Activated naive CD4-positive, alpha-beta T cell treated with anti-CD3 and anti-CD28 coated beads, Interleukin-2, amount 50 U/mL, for 24 hours (primary cell): ENCODE data around the gene ITGA11.

Source experiments
- H3K27ac Mint-ChIP-seq: one replicate; pipeline ENCODE4 v1.8.0; 2021; ENCODE audit warnings: mild to moderate bottlenecking, mixed read lengths
- H3K27me3 Mint-ChIP-seq: one replicate; pipeline ENCODE4 v1.8.0; 2021; ENCODE audit warnings: mixed read lengths
- H3K36me3 Mint-ChIP-seq: one replicate; pipeline ENCODE4 v1.8.0; 2021; ENCODE audit warnings: mixed read lengths
- H3K4me1 Mint-ChIP-seq: one replicate; pipeline ENCODE4 v1.8.0; 2021; ENCODE audit warnings: mixed read lengths
- H3K4me3 Mint-ChIP-seq: one replicate; pipeline ENCODE4 v1.8.0; 2021; ENCODE audit warnings: mild to moderate bottlenecking, mixed read lengths
- H3K9me3 Mint-ChIP-seq: one replicate; pipeline ENCODE4 v1.8.0; 2021; ENCODE audit warnings: mixed read lengths

The ITGA11 gene

GRCh38 chr15:68318008-68318835, 113.7 kb downstream of the ITGA11 start:
- Mint-ChIP-seq H3K4me1 (no peaks in the 10 kb centered on the region), H3K9me3 (no peaks in the 10 kb centered on the region), H3K36me3 (no peaks in the 10 kb centered on the region), H3K27me3 (no peaks in the 10 kb centered on the region), H3K4me3 (no peak overlapping the region), H3K27ac (no peak overlapping the region)

GRCh38 chr15:68317281-68318007, 114.5 kb downstream of the ITGA11 start:
- no peaks in the 10 kb centered on the region for H3K36me3 Mint-ChIP-seq
- H3K9me3 Mint-ChIP-seq = no peaks in the 10 kb centered on the region
- no peak overlapping the region for H3K27ac Mint-ChIP-seq
- H3K27me3 Mint-ChIP-seq = no peaks in the 10 kb centered on the region
- no peaks in the 10 kb centered on the region for H3K4me1 Mint-ChIP-seq
- H3K4me3 Mint-ChIP-seq = no peak overlapping the region

GRCh38 chr15:68316061-68316804, 115.7 kb downstream of the ITGA11 start:
- Mint-ChIP-seq H3K4me1 (no peaks in the 10 kb centered on the region), H3K27me3 (no peaks in the 10 kb centered on the region), H3K27ac (no peak overlapping the region), H3K9me3 (no peaks in the 10 kb centered on the region), H3K36me3 (no peaks in the 10 kb centered on the region), H3K4me3 (no peak overlapping the region)

DNA sequence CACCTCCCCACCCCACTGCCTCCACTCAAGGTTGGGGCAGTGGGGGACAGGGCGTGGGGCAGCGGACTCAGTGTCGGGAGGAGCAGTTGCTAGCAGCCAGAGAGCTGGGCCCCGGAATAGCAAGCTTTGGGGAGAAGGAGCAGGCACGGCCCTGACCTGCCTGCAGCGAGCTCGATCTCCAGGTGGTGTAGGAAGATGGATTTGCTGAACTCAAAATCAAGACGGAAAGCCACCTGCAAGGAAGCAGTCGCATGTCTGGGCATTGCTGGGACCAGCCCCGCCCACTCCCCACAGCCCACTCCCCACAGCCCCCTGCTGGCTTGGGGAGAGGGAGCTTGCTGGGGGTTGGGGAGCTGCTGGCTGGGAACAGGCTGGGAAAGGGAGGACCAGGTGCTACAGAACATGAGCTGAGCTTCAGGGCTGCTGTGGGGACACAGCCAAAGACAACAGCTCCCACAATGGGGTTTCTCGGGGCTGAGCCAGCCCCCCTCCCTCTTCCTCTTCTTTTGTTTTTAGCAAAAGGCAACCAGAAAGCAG, 116.4 kb downstream of the ITGA11 start:
- H3K9me3 Mint-ChIP-seq = no peaks in the 10 kb centered on the region
- H3K36me3 Mint-ChIP-seq = no peaks in the 10 kb centered on the region
- no peak overlapping the region for H3K27ac Mint-ChIP-seq
- no peaks in the 10 kb centered on the region for H3K4me1 Mint-ChIP-seq
- H3K4me3 Mint-ChIP-seq = no peak overlapping the region
- no peaks in the 10 kb centered on the region for H3K27me3 Mint-ChIP-seq

DNA sequence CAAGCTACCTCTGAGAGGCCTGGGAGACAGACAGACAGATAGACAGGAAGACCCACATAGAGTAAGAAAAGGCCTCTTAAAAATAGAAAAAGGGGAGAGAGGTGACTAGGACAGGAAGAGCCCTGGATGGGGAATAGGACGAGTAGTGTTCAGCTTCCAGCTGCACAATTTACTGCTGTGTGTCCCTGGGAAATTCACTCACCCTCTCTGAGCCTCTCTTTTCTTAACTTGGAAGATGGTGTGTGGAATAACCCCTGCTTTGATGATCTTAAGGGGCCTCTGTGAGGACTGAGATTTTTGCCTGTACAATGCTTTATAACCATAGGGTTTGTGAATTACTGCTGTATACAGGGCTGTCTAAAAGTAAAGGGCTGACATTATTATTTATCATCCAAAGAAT, 116.9 kb downstream of the ITGA11 start:
- Mint-ChIP-seq H3K27ac (no peak overlapping the region), H3K27me3 (no peaks in the 10 kb centered on the region), H3K4me3 (no peak overlapping the region), H3K36me3 (no peaks in the 10 kb centered on the region), H3K4me1 (no peaks in the 10 kb centered on the region), H3K9me3 (no peaks in the 10 kb centered on the region)

DNA sequence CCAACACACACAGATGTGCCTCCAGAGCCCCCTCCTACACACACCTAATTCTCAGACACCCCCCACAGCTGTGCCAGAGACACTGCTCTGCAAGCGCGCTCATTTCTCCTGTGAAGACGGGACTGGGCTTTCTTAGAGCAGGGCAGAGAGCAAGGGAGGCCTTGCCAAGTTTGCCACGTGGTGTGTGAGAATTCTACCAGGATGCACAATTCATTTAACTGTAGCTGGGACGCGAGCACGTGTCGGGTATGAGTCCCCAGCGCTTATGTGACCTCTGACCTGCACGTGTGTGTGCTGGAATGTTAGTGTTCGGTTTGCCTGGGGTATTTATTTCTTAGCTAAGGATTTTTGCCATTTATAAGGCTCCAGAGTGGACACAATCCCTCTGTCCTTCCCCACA, 117.4 kb downstream of the ITGA11 start:
- H3K27ac Mint-ChIP-seq = no peak overlapping the region
- no peaks in the 10 kb centered on the region for H3K4me1 Mint-ChIP-seq
- H3K9me3 Mint-ChIP-seq = no peaks in the 10 kb centered on the region
- H3K4me3 Mint-ChIP-seq = no peak overlapping the region
- H3K27me3 Mint-ChIP-seq = no peaks in the 10 kb centered on the region
- H3K36me3 Mint-ChIP-seq = no peaks in the 10 kb centered on the region

DNA sequence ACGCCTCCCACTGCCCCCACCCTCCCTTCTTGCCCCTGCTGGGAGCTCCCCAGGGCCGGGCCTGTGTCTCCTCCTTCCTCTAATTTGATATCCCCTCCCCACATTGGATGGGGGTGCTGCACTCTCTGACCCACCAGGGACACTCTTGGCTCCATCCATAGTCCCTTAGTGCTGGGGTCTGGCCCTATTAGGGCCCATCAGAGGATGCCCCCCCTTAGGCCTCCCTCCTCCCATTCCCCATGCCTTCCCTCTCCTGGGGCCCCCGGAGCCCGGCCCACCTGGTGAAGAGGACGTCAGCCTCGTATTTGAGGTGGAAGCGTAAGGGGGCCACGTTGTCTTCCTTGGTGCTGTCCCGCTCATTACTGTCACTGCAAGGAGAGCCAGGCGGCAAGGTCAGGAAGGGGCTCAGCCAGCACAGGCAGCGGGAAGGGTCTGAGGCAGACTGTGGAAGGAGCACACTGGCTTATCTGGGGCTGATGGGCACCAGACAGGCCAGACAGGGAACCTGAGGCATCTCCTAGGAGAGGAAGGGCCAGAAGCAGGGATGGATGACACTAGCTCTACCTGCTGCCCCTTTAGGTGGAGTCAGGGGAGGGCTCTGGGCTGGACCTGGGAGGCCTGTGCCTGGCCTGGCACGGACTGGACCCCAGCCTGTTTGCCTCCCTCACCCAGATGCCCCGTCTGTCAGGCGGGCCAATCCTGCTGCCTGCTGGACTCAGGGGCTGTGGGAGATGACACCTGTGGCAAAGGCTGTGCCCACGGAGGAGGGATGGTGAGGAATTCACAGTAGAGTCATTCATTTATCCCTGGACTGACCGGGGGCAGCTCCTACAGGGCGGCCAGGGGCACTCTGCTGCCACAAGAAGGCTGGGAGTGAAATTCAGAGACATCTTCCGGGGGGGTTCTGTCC, 118.2 kb downstream of the ITGA11 start:
- Mint-ChIP-seq H3K27ac (no peak overlapping the region), H3K36me3 (no peaks in the 10 kb centered on the region), H3K4me1 (no peaks in the 10 kb centered on the region), H3K27me3 (no peaks in the 10 kb centered on the region), H3K4me3 (no peak overlapping the region), H3K9me3 (no peaks in the 10 kb centered on the region)

DNA sequence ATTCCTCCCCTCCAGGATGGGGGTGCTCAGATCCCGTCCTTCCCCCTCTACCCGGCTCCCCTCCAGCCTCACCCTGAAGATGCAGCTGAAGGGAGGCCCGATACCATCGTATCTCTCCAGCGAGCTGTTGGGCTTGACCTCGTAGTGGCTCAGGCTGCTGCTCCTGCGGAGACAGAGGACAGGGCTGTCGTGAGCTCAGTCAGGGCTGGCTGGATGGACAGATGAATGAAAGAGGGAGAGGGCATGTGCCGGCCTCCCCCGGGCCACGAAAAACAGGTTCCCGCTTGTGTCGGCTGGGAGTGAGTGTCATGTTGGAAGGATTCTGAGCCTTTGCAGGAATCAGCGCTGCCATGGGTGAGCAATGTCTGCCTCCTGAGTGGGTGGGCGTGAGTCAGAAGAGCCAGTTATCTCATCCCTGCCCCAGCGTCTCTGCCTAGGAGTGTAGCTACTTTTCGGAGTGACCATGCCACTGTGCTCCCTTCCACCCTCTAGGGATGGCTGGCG, 119.2 kb downstream of the ITGA11 start:
- Mint-ChIP-seq H3K4me1 (no peaks in the 10 kb centered on the region), H3K9me3 (no peaks in the 10 kb centered on the region), H3K27ac (no peak overlapping the region), H3K36me3 (no peaks in the 10 kb centered on the region), H3K4me3 (no peak overlapping the region), H3K27me3 (no peaks in the 10 kb centered on the region)

- H3K36me3 Mint-ChIP-seq = no peaks in the 10 kb centered on the region
- H3K27me3 Mint-ChIP-seq = no peaks in the 10 kb centered on the region
- no peak overlapping the region for H3K4me3 Mint-ChIP-seq
- peaks cover under 1% of the 10 kb centered on the region for H3K4me1 Mint-ChIP-seq
- no peaks in the 10 kb centered on the region for H3K9me3 Mint-ChIP-seq
- H3K27ac Mint-ChIP-seq = no peak overlapping the region
Measured at GRCh38 chr15:68311859-68312557, 120.0 kb downstream of the ITGA11 start.

GRCh38 chr15:68311464-68311835, 120.5 kb downstream of the ITGA11 start:
- Mint-ChIP-seq H3K9me3 (no peaks in the 10 kb centered on the region), H3K4me3 (no peak overlapping the region), H3K36me3 (no peaks in the 10 kb centered on the region), H3K27ac (no peak overlapping the region), H3K27me3 (no peaks in the 10 kb centered on the region), H3K4me1 (peaks cover 6% of the 10 kb centered on the region)

DNA sequence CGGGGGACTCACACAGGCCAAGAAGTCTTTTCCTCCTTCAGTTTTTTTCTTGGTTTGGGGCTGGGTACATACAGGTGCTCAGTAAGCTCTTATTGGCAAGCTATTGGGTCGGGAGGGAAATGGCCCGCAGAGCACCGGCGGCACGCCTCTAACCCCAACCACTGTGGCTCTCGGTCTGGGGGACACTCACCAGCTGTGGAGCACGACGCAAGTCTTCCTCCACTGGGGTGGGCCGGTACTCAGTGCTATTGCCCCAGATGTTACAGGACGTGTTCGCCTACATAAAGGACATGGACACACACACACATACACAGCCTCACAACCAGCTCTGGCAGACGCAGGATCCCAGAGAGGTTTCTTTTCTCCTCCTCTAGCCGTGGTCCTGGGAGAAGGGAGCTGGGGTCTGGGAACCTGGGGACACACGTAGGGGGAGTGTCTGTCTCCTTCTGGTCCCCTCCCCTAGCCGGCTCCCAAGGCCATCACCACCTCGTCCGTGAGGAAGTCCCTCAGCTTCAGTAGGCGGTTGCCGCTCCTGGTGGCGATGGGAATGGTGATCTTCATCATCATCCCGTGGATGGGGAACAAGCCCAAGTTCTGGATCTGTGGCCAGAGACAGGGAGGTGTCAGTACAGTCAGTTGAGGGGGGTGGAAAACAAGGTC, 121.0 kb downstream of the ITGA11 start:
- Mint-ChIP-seq H3K9me3 (no peaks in the 10 kb centered on the region), H3K36me3 (no peaks in the 10 kb centered on the region), H3K27ac (no peak overlapping the region), H3K27me3 (no peaks in the 10 kb centered on the region), H3K4me3 (no peak overlapping the region), H3K4me1 (peaks cover 10% of the 10 kb centered on the region)

GRCh38 chr15:68310178-68310803, 121.7 kb downstream of the ITGA11 start:
- H3K9me3 Mint-ChIP-seq = no peaks in the 10 kb centered on the region
- H3K4me3 Mint-ChIP-seq = no peak overlapping the region
- H3K36me3 Mint-ChIP-seq = no peaks in the 10 kb centered on the region
- H3K27me3 Mint-ChIP-seq = no peaks in the 10 kb centered on the region
- peaks cover 10% of the 10 kb centered on the region for H3K4me1 Mint-ChIP-seq
- no peak overlapping the region for H3K27ac Mint-ChIP-seq

DNA sequence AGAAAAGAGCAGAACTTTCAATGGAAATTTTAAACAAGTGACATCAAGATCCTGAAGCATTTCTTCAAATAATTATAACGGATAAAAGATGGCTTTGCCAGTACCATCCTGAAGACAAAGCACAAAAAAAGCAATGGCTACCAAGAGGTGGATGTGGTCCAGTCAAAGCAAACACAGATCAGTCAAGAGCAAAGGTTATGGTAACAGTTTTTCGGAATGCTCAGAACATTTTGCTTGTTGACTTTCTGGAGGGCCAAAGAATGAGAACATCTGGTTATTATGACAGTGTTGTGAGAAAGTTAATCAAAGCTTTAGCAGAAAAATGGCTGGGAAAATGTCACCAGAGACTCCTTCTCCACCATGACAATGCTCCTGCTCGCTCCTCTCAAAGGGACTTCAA, 122.9 kb downstream of the ITGA11 start:
- H3K4me3 Mint-ChIP-seq = no peak overlapping the region
- no peaks in the 10 kb centered on the region for H3K27me3 Mint-ChIP-seq
- H3K9me3 Mint-ChIP-seq = no peaks in the 10 kb centered on the region
- no peak overlapping the region for H3K27ac Mint-ChIP-seq
- no peaks in the 10 kb centered on the region for H3K36me3 Mint-ChIP-seq
- peaks cover 10% of the 10 kb centered on the region for H3K4me1 Mint-ChIP-seq
